ENCODE results near the gene GALE. TPM values are rescaled to one million over a fixed set of nuclear protein-coding genes. Genes with fewer than 3 reads are reported as not detected.
A peak's percentile ranks its signal among the peaks of the same experiment; 100 is the strongest.
"Not testable (repeated sequence)": the region's sequence is repeated elsewhere in the genome, so short reads cannot be mapped to it uniquely, and the experiment has no call there.

GALE gene
- total RNA-seq, result 49.9 and 53.3 TPM in 2 replicates
- long read RNA-seq, transcript GALE-216 (12 exons, 1,566 nt), result major isoform, 62 of 111 reads
- long read RNA-seq, partial matches to known transcripts, result 6 of 111 reads
- long read RNA-seq, other reads (novel, unspliced or antisense), result 37 of 111 reads

- H3K4me3 Mint-ChIP-seq (ENCODE audit: low read depth), result peak within 1 kb of the TSS; percentile 89
- H3K36me3 Mint-ChIP-seq (ENCODE audit: insufficient read depth), result peaks cover 9% of the 10 kb centered on the region
- TF ChIP-seq CTCF (IDR thresholded peaks at IDR 0.05; ENCODE audit: unreplicated experiment), result no peak
- peak within 1 kb of the TSS; percentile 99 for H3K27ac Mint-ChIP-seq
- DNase-seq (ENCODE audit: low spot score, unreplicated experiment), result peak; percentile 84
- no peaks in the 10 kb centered on the region for H3K9me3 Mint-ChIP-seq (ENCODE audit: low read depth)
- H3K27me3 Mint-ChIP-seq, result no peaks in the 10 kb centered on the region
- peaks cover 13% of the 10 kb centered on the region for H3K4me1 Mint-ChIP-seq (ENCODE audit: low read depth)
Observed at GRCh38 chr1:23800400-23801337, at the start of gene GALE. TSS of gene GALE (minus strand) at chr1:23800754. CDS start at chr1:23799007, 1,747 bp downstream.

- Mint-ChIP-seq H3K27ac (no peak overlapping the region), H3K4me1 (ENCODE audit: low read depth) (no peaks in the 10 kb centered on the region)
Observed at GRCh38 chr1:23848673-23849616, 48.4 kb upstream of the GALE start.

GRCh38 chr1:23847482-23848095 is 47.0 kb upstream of the GALE start:
- not testable (repeated sequence) for H3K4me3 Mint-ChIP-seq (ENCODE audit: low read depth); H3K4me1 Mint-ChIP-seq (ENCODE audit: low read depth); DNase-seq (ENCODE audit: low spot score, unreplicated experiment); H3K27me3 Mint-ChIP-seq; H3K9me3 Mint-ChIP-seq (ENCODE audit: low read depth); H3K27ac Mint-ChIP-seq
- peaks cover 33% of the 10 kb centered on the region for H3K36me3 Mint-ChIP-seq (ENCODE audit: insufficient read depth)

More at GRCh38 chr1:23848673-23849616, 48.4 kb upstream of the GALE start:
- peaks cover 38% of the 10 kb centered on the region for H3K36me3 Mint-ChIP-seq (ENCODE audit: insufficient read depth)
- no peaks in the 10 kb centered on the region for H3K9me3 Mint-ChIP-seq (ENCODE audit: low read depth)
- no peaks in the 10 kb centered on the region for H3K27me3 Mint-ChIP-seq
- TF ChIP-seq CTCF (IDR thresholded peaks at IDR 0.05; ENCODE audit: unreplicated experiment), result no peak
- DNase-seq (ENCODE audit: low spot score, unreplicated experiment), result no peak
- H3K4me3 Mint-ChIP-seq (ENCODE audit: low read depth), result no peak overlapping the region

GRCh38 chr1:23845163-23845562 is 44.6 kb upstream of the GALE start:
- no peak overlapping the region for H3K27ac Mint-ChIP-seq
- TF ChIP-seq CTCF (IDR thresholded peaks at IDR 0.05; ENCODE audit: unreplicated experiment), result no peak
- H3K4me1 Mint-ChIP-seq (ENCODE audit: low read depth), result no peaks in the 10 kb centered on the region
- no peak overlapping the region for H3K4me3 Mint-ChIP-seq (ENCODE audit: low read depth)
- peaks cover 5% of the 10 kb centered on the region for H3K27me3 Mint-ChIP-seq
- no peaks in the 10 kb centered on the region for H3K9me3 Mint-ChIP-seq (ENCODE audit: low read depth)
- DNase-seq (ENCODE audit: low spot score, unreplicated experiment), result no peak
- peaks cover 29% of the 10 kb centered on the region for H3K36me3 Mint-ChIP-seq (ENCODE audit: insufficient read depth)

- Mint-ChIP-seq H3K4me3 (ENCODE audit: low read depth) (no peak overlapping the region), H3K27me3 (peaks cover 5% of the 10 kb centered on the region), H3K9me3 (ENCODE audit: low read depth) (no peaks in the 10 kb centered on the region), H3K4me1 (ENCODE audit: low read depth) (no peaks in the 10 kb centered on the region), H3K27ac (no peak overlapping the region), H3K36me3 (ENCODE audit: insufficient read depth) (peaks cover 24% of the 10 kb centered on the region)
- TF ChIP-seq CTCF (IDR thresholded peaks at IDR 0.05; ENCODE audit: unreplicated experiment), result no peak
- DNase-seq (ENCODE audit: low spot score, unreplicated experiment), result no peak
Observed at GRCh38 chr1:23843644-23844043, 43.1 kb upstream of the GALE start.
